HG03432 (cell line): Measurements from ENCODE around the gene OR6J1.
"Not testable (repeated sequence)": the region's sequence is repeated elsewhere in the genome, so short reads cannot be mapped to it uniquely, and the experiment has no call there.

Experiments used
- ATAC-seq: cut with Tn5 transposase; IDR thresholded peaks from one replicate; pipeline ENCODE4 v1.9.1; 2021; ENCODE audit warnings: mild to moderate bottlenecking, moderate library complexity; ENCODE audit not compliant: unreplicated experiment

OR6J1 gene

GRCh38 chr14:22644305-22644635, at the start of gene OR6J1:
TSS of gene OR6J1 (minus strand) at chr14:22644352. CDS start at chr14:22634811, 9,541 bp downstream.
- no peak for ATAC-seq

- no peak for ATAC-seq
Measured at GRCh38 chr14:22692194-22692593, 48.0 kb upstream of the OR6J1 start.

- no peak for ATAC-seq
Measured at GRCh38 chr14:22691171-22691570, 47.0 kb upstream of the OR6J1 start.

- no peak for ATAC-seq
Measured at GRCh38 chr14:22689199-22689598, 45.0 kb upstream of the OR6J1 start.

GRCh38 chr14:22687969-22688368, 43.8 kb upstream of the OR6J1 start:
- not testable (repeated sequence) for ATAC-seq

- not testable (repeated sequence) for ATAC-seq
Measured at GRCh38 chr14:22686176-22686611, 42.0 kb upstream of the OR6J1 start.

GRCh38 chr14:22685467-22685866, 41.3 kb upstream of the OR6J1 start:
- no peak for ATAC-seq

- ATAC-seq, result not testable (repeated sequence)
Measured at GRCh38 chr14:22683428-22683827, 39.3 kb upstream of the OR6J1 start.

GRCh38 chr14:22678221-22678620, 34.1 kb upstream of the OR6J1 start:
- ATAC-seq, result no peak

- not testable (repeated sequence) for ATAC-seq
Measured at GRCh38 chr14:22677551-22677950, 33.4 kb upstream of the OR6J1 start.

GRCh38 chr14:22671622-22672021, 27.5 kb upstream of the OR6J1 start:
- ATAC-seq, result peak; percentile 62

- no peak for ATAC-seq
Measured at GRCh38 chr14:22668863-22669262, 24.7 kb upstream of the OR6J1 start.

GRCh38 chr14:22668417-22668816, 24.3 kb upstream of the OR6J1 start:
- peak; percentile 67 for ATAC-seq

- no peak for ATAC-seq
Measured at GRCh38 chr14:22667881-22668280, 23.7 kb upstream of the OR6J1 start.

GRCh38 chr14:22666203-22666893, 22.2 kb upstream of the OR6J1 start:
- ATAC-seq, result no peak

- ATAC-seq, result no peak
Measured at GRCh38 chr14:22664261-22664660, 20.1 kb upstream of the OR6J1 start.

- no peak for ATAC-seq
Measured at GRCh38 chr14:22660654-22661053, 16.5 kb upstream of the OR6J1 start.

- ATAC-seq, result no peak
Measured at GRCh38 chr14:22658946-22659345, 14.8 kb upstream of the OR6J1 start.

GRCh38 chr14:22657861-22658260, 13.7 kb upstream of the OR6J1 start:
- ATAC-seq, result no peak

- ATAC-seq, result no peak
Measured at GRCh38 chr14:22656945-22657731, 13.0 kb upstream of the OR6J1 start.

- no peak for ATAC-seq
Measured at GRCh38 chr14:22656226-22656625, 12.1 kb upstream of the OR6J1 start.

GRCh38 chr14:22653012-22653621, 9.0 kb upstream of the OR6J1 start:
- peak; percentile 57 for ATAC-seq
